Prostate gland (tissue), 2 donors: ENCODE results near the gene PCNT. TPM values are rescaled to one million over a fixed set of nuclear protein-coding genes. Genes with fewer than 3 reads are reported as not detected.
"Not testable (repeated sequence)": the region's sequence is repeated elsewhere in the genome, so short reads cannot be mapped to it uniquely, and the experiment has no call there.

Experiments
- DNase-seq: peaks from one replicate; pipeline ENCODE4 v3.0.0-alpha.2; 2019; ENCODE audit warnings: low spot score
- H3K27ac ChIP-seq, 2 donors: fragments of 200-600 bp; sonication (generic); 2 replicates each; pipeline ENCODE4 v1.5.1; 2017 to 2019
- H3K27me3 ChIP-seq: fragments of 200-600 bp; sonication (generic); replicated peaks from 2 replicates; pipeline ENCODE4 v1.5.1; 2019; ENCODE audit not compliant: insufficient read depth
- H3K36me3 ChIP-seq, 2 donors: fragments of 200-600 bp; sonication (generic); 1 replicate in 1 of 2; 2 replicates in 1 of 2; pipeline versions ENCODE4 v1.5.1 to v1.8.1; 2017 to 2019
- H3K4me1 ChIP-seq: fragments of 200-600 bp; sonication (generic); replicated peaks from 2 replicates; pipeline ENCODE4 v1.5.1; 2019
- H3K4me3 ChIP-seq, 2 donors: fragments of 200-600 bp; sonication (generic); 2 replicates each; pipeline ENCODE4 v1.5.1; 2017 to 2019
- H3K9me3 ChIP-seq: fragments of 200-600 bp; sonication (generic); 2 replicates; pipeline ENCODE4 v1.5.1; 2017
- POLR2A ChIP-seq: fragments of 450-650 bp; IDR thresholded peaks from one replicate; pipeline ENCODE4 v1.6.1; 2016; ENCODE audit warnings: antibody characterized with exemption, mild to moderate bottlenecking
- POLR2AphosphoS5 ChIP-seq: sonication (generic); formaldehyde crosslinking; IDR thresholded peaks from one replicate; pipeline ENCODE4 v1.6.1; 2017; ENCODE audit warnings: antibody characterized with exemption
- WGBS: methylation state at CpG from one replicate; pipeline ENCODE4 v1.1.5; 2018; 5-methylcytosine and 5-hydroxymethylcytosine counted together
- intact Hi-C: fragments of 100-400 bp; cut with DNase I; formaldehyde crosslinking; loops from one replicate; pipeline ENCODE4 v1.14.2; 2022
- total RNA-seq, 2 donors: library from RNA; depleted of rRNA; stranded (reverse); fragments of >200 nt; gene quantifications; one replicate each; pipeline ENCODE4 v1.1.0, GENCODE V29; 2016
- TF ChIP-seq, protein P1 (sequence below), 4 experiments: fragments of 200-600 bp in 2 of 4; fragments of 450-650 bp in 2 of 4; sonication (generic) in 2 of 4; IDR thresholded peaks; 1 replicate in 3 of 4; 2 replicates in 1 of 4; pipeline ENCODE4 v1.5.1; 2016 to 2019; ENCODE audit warnings: antibody characterized with exemption in 4 of 4, mild to moderate bottlenecking in 2 of 4, moderate library complexity in 2 of 4

Gene PCNT
- total RNA-seq, 2 donors from 2014 or later: 33.8 to 70.9 TPM

DNA sequence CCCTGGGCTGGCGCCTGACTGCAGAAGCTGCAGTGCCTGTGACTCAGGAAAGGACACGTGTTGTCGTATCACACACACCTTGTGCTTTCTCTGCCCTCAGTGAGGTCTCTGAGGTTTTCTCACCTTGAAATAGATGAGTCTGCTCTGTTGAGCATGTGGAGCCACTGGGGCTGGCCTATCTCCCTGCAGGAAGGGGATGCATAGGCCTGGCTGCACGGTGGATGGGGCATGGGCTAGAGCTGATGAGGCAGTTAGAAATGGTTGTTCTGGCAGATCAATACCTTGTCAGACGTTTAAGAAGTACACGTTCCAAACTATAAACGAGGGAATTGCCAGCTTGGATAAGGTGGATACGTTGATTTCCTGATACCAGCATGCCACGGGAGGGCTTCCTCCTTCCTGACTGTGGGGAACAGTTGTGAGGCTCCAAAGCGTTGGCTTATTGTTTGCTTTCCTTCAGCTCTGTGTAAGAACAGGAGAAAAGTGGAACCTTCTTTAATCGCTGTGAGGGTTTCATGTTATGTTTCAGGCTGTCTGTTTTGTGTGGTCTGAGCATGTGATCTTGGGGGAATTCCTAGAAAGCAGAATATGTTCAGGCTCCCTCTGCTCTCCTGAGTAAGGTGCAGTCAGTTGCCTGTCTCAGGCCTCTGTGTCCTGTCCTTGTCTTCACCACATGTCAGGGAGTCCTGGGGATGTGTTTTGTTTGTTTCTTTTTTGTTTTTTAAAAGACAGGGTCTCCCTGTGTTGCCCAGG lies 44.8 kb downstream of the PCNT start:
- Histone ChIP-seq H3K9me3 (no peaks in the 10 kb centered on the region), H3K4me1 (no peaks in the 10 kb centered on the region), H3K27ac (no peak overlapping the region), H3K4me3 (no peak overlapping the region), H3K27me3 (no peaks in the 10 kb centered on the region), H3K36me3 (peaks cover 0 to 2% of the 10 kb centered on the region in 2 donors)
- DNase-seq: no peak
- intact Hi-C loops: no loop called here
- no peak for TF ChIP-seq POLR2AphosphoS5
- WGBS: 60% methylated on average over 11 of the region's 11 CpGs

DNA sequence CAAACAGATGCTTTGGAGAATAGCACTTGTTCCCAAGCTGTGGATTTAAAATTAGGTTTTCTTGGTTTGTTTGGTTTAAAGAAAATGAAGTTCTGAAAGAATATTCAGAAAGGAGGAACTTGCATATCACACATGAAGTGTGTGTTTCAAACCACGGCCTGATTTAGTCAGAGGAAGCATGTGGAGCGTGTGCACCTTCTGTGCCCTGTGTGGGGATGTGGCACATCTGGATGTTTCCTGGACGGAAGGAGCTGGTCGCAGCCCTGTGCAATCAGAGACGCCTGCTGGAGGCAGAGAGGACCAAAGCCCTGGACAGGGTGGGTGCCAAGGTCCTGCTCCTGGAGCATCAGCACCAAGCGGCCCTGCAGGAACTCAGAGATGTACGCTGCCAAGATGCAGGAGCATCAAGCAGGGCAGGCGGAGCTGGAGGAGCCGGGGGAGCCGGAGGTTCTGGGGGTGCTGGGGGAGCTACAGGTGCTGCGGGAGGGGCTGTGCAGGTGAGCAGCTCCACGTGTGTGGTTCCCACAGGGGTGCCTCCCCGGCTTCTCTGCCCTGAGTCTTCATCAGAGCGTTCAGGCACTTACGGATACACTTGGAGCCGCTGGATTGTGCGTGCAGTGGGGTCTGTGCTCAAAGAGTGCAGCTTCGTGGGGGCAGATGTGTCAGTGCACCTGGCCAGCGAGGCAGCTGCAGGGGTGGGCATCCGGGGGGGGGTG lies 45.7 kb downstream of the PCNT start:
- DNase-seq: no peak
- H3K27ac ChIP-seq: no peak overlapping the region
- no peaks in the 10 kb centered on the region for H3K36me3 ChIP-seq
- 85% methylated on average over 20 of the region's 20 CpGs for WGBS
- H3K9me3 ChIP-seq: no peaks in the 10 kb centered on the region
- intact Hi-C loops: no loop called here
- H3K4me1 ChIP-seq: no peaks in the 10 kb centered on the region
- H3K4me3 ChIP-seq: no peak overlapping the region
- H3K27me3 ChIP-seq: no peaks in the 10 kb centered on the region
- TF ChIP-seq, protein P1, sequence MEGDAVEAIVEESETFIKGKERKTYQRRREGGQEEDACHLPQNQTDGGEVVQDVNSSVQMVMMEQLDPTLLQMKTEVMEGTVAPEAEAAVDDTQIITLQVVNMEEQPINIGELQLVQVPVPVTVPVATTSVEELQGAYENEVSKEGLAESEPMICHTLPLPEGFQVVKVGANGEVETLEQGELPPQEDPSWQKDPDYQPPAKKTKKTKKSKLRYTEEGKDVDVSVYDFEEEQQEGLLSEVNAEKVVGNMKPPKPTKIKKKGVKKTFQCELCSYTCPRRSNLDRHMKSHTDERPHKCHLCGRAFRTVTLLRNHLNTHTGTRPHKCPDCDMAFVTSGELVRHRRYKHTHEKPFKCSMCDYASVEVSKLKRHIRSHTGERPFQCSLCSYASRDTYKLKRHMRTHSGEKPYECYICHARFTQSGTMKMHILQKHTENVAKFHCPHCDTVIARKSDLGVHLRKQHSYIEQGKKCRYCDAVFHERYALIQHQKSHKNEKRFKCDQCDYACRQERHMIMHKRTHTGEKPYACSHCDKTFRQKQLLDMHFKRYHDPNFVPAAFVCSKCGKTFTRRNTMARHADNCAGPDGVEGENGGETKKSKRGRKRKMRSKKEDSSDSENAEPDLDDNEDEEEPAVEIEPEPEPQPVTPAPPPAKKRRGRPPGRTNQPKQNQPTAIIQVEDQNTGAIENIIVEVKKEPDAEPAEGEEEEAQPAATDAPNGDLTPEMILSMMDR (IDR thresholded peaks at IDR 0.05): no peak
- TF ChIP-seq POLR2A (no peak), POLR2AphosphoS5 (no peak)

DNA sequence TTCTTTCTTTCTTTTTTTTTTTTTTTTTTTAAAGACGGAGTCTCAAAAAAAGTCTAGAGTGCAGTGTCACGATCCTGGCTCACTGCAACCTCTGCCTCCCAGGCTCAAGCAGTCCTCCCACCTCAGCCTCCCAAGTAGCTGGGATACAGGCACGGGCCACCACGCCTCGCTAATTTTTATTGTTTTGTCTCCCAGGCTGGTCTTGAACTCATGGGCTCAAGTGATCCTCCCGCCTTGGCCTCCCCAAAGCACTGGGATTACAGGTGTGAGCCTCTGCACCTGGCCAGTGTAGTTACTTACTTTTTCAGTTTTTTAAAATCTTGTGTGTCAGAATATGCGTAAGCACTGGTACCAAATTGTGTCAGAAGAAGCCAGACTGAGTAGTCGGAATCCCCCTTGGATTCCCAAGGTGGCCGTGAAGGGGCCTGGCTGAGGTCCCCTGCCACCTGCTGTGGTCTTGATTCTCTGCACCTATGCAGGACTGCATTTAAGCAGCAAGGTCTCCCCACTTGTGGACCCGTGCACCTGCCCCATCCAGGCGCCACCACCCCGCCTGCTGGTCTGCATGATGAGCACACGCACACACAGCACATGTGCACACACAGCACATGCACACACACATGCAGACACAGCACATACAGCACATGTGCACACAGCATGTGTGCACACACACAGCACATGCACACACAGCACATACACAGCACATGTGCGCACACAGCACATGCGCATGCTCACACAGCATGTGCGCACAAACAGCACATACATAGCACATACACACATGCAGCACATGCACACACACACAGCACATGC lies 47.5 kb downstream of the PCNT start:
- no peak overlapping the region for H3K4me3 ChIP-seq
- DNase-seq: no peak
- H3K27ac ChIP-seq: no peak overlapping the region
- no peaks in the 10 kb centered on the region for H3K4me1 ChIP-seq
- H3K9me3 ChIP-seq: no peaks in the 10 kb centered on the region
- WGBS: 94% methylated on average over 16 of the region's 16 CpGs
- TF ChIP-seq POLR2AphosphoS5 (no peak), POLR2A (no peak)
- TF ChIP-seq, protein P1 (IDR thresholded peaks at IDR 0.05): no peak
- H3K36me3 ChIP-seq: no peaks in the 10 kb centered on the region
- intact Hi-C loops: no loop called here
- H3K27me3 ChIP-seq: no peaks in the 10 kb centered on the region

DNA sequence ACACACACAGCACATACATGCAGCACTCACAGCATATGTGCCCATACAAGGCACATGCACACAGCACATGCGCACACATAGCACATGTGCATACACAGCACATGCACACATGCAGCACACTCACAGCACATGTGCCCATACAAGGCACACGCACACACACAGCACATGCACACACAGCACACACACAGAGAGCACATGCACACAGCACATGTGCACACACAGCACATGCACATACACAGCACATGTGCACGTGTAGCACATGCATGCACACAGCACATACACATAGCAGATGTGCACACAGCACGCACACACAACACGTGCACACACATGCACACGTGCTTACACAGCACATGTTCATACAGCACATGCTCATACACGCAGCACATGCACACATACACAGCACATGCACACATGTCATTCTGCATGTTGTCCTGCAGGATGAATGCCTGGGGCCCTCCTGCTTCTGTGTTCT lies 48.1 kb downstream of the PCNT start:
- H3K27me3 ChIP-seq: no peaks in the 10 kb centered on the region
- no peaks in the 10 kb centered on the region for H3K9me3 ChIP-seq
- intact Hi-C loops: no loop called here
- TF ChIP-seq, protein P1 (IDR thresholded peaks at IDR 0.05): no peak
- TF ChIP-seq POLR2AphosphoS5: no peak
- no peak for TF ChIP-seq POLR2A
- H3K4me1 ChIP-seq: no peaks in the 10 kb centered on the region
- H3K36me3 ChIP-seq: no peaks in the 10 kb centered on the region
- H3K27ac ChIP-seq: no peak overlapping the region
- WGBS: 97% methylated on average over 7 of the region's 7 CpGs
- H3K4me3 ChIP-seq: no peak overlapping the region
- DNase-seq: no peak

DNA sequence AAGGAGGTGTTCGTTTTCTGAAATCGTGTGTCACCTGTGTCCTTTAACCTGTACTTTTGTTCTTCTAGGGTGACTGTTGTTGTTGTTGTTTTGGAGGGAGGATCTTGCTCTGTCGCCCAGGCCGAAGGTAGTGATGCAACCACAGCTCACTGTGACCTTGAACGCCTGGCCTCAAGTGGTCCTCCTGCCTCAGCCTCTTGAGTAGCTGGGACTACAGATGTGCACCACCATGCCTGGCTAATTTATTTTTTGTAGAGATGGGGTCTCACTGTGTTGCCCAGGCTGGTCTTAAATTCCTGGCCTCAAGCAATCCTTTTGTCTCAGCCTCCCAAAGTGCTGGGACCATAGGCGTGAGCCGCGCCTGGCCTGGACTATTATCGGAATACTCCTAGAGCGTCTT lies 49.0 kb downstream of the PCNT start:
- intact Hi-C loops, H3K36me3 ChIP-seq, H3K9me3 ChIP-seq, H3K27me3 ChIP-seq, H3K27ac ChIP-seq, DNase-seq, H3K4me1 ChIP-seq, H3K4me3 ChIP-seq: not testable (repeated sequence)
- 98% methylated on average over 10 of the region's 10 CpGs for WGBS
